ENCODE results near the gene SCAP. TPM values are rescaled to one million over a fixed set of nuclear protein-coding genes. Genes with fewer than 3 reads are reported as not detected.
A peak's percentile ranks its signal among the peaks of the same experiment; 100 is the strongest.

Gene SCAP
- total RNA-seq, 6 donors from 2014 or later: 65.7 to 134 (median 81.8) TPM

- ATAC-seq (ENCODE audit: low FRiP score in 2 of 2): no peak
- peaks cover 7 to 59% (median 34%) of the 10 kb centered on the region in 4 donors for H3K36me3 ChIP-seq
- no peak for DNase-seq
These were observed 49.8 kb downstream of the SCAP start for GRCh38 chr3:47425959-47426358.

GRCh38 chr3:47425383-47425778, 50.4 kb downstream of the SCAP start:
- 91 to 97% methylated on average over 6 to 11 of the region's 11 CpGs for WGBS, 2 donors
- ATAC-seq (ENCODE audit: low FRiP score in 2 of 2): no peak
- H3K27ac ChIP-seq: no peak overlapping the region

More at GRCh38 chr3:47425959-47426358, 49.8 kb downstream of the SCAP start:
- Histone ChIP-seq H3K27me3 (no peaks in the 10 kb centered on the region), H3K27ac (no peak overlapping the region), H3K4me1 (peaks cover 10 to 15% (median 13%) of the 10 kb centered on the region in 4 donors), H3K9me3 (no peaks in the 10 kb centered on the region), H3K4me3 (no peak overlapping the region)
- WGBS, 2 donors: 95 to 97% methylated on average over 9 of the region's 9 CpGs
- TF ChIP-seq POLR2AphosphoS5 (IDR thresholded peaks at IDR 0.05) (no peak), EP300 (IDR thresholded peaks at IDR 0.05) (no peak), POLR2A (IDR thresholded peaks at IDR 0.05) (no peak), CTCF (IDR thresholded peaks at IDR 0.05) (no peak)

GRCh38 chr3:47424434-47425382, 51.0 kb downstream of the SCAP start:
- no peaks in the 10 kb centered on the region for H3K27me3 ChIP-seq
- peaks cover 7 to 66% (median 37%) of the 10 kb centered on the region in 4 donors for H3K36me3 ChIP-seq
- DNase-seq (no peak), ATAC-seq (ENCODE audit: low FRiP score in 2 of 2) (no peak)
- no peak overlapping the region for H3K4me3 ChIP-seq
- H3K27ac ChIP-seq: no peak overlapping the region
- H3K9me3 ChIP-seq: no peaks in the 10 kb centered on the region
- TF ChIP-seq CTCF (IDR thresholded peaks at IDR 0.05) (no peak), POLR2A (IDR thresholded peaks at IDR 0.05) (no peak), POLR2AphosphoS5 (IDR thresholded peaks at IDR 0.05) (no peak), EP300 (IDR thresholded peaks at IDR 0.05) (no peak)
- 82% methylated on average over 15 of the region's 15 CpGs for WGBS, 2 donors
- peaks cover 12 to 17% (median 13%) of the 10 kb centered on the region in 4 donors for H3K4me1 ChIP-seq

More at GRCh38 chr3:47425383-47425778, 50.4 kb downstream of the SCAP start:
- Histone ChIP-seq H3K27me3 (no peaks in the 10 kb centered on the region), H3K9me3 (no peaks in the 10 kb centered on the region), H3K36me3 (peaks cover 7 to 60% (median 32%) of the 10 kb centered on the region in 4 donors), H3K4me1 (peaks cover 12 to 17% (median 13%) of the 10 kb centered on the region in 4 donors), H3K4me3 (no peak overlapping the region)
- peak in 1 of 2 donors; percentile 75 for DNase-seq
- TF ChIP-seq POLR2AphosphoS5 (IDR thresholded peaks at IDR 0.05): no peak
- no peak for TF ChIP-seq POLR2A (IDR thresholded peaks at IDR 0.05)
- no peak for TF ChIP-seq EP300 (IDR thresholded peaks at IDR 0.05)
- TF ChIP-seq CTCF (IDR thresholded peaks at IDR 0.05): no peak

GRCh38 chr3:47423548-47424145, 52.1 kb downstream of the SCAP start:
- Histone ChIP-seq H3K27me3 (no peaks in the 10 kb centered on the region), H3K36me3 (peaks cover 11 to 77% (median 46%) of the 10 kb centered on the region in 4 donors), H3K9me3 (no peaks in the 10 kb centered on the region), H3K4me1 (peaks cover 12 to 17% (median 13%) of the 10 kb centered on the region in 4 donors), H3K27ac (no peak overlapping the region), H3K4me3 (no peak overlapping the region)
- no peak for ATAC-seq (ENCODE audit: low FRiP score in 2 of 2)
- TF ChIP-seq POLR2AphosphoS5 (IDR thresholded peaks at IDR 0.05) (no peak), CTCF (IDR thresholded peaks at IDR 0.05) (no peak), POLR2A (IDR thresholded peaks at IDR 0.05) (no peak), EP300 (IDR thresholded peaks at IDR 0.05) (no peak)
- no peak for DNase-seq
- 95 to 100% methylated on average over 5 to 8 of the region's 8 CpGs for WGBS, 2 donors
